GM23338 (cell line): ENCODE data around the gene DOLK. TPM values are rescaled to one million over a fixed set of nuclear protein-coding genes. Genes with fewer than 3 reads are reported as not detected.

Experiments
- ATAC-seq: fragments of 200-7000 bp; cut with Tn5 transposase; 3 replicates; pipeline ENCODE4 v1.9.1; 2020
- DNase-seq: peaks from one replicate; pipeline ENCODE4 v3.0.0-alpha.2; 2015; ENCODE audit warnings: low spot score
- H2AFZ ChIP-seq: fragments of 200-600 bp; sonication (generic); 2 replicates; pipeline ENCODE4 v1.8.0; 2016; ENCODE audit warnings: antibody characterized with exemption, mild to moderate bottlenecking, moderate library complexity
- H3F3A ChIP-seq: fragments of 200-600 bp; sonication (generic); replicated peaks from 2 replicates; pipeline ENCODE4 v1.8.0; 2017; ENCODE audit warnings: antibody characterized with exemption, mixed run types, low read depth
- H3K27ac ChIP-seq: fragments of 200-600 bp; sonication (generic); 2 replicates; pipeline ENCODE4 v1.6.1; 2016; ENCODE audit warnings: low read depth
- H3K27me3 ChIP-seq: fragments of 200-600 bp; sonication (generic); 2 replicates; pipeline ENCODE4 v1.8.0; 2016; ENCODE audit warnings: mild to moderate bottlenecking, mixed run types, moderate library complexity; ENCODE audit not compliant: insufficient read depth
- H3K36me3 ChIP-seq: fragments of 200-600 bp; sonication (generic); 2 replicates; pipeline ENCODE4 v1.8.0; 2016; ENCODE audit warnings: mild to moderate bottlenecking; ENCODE audit not compliant: insufficient read depth
- H3K4me1 ChIP-seq: fragments of 200-600 bp; sonication (generic); 2 replicates; pipeline ENCODE4 v1.8.0; 2016; ENCODE audit warnings: mild to moderate bottlenecking, moderate library complexity; ENCODE audit not compliant: insufficient read depth
- H3K4me2 ChIP-seq: fragments of 200-600 bp; sonication (generic); 2 replicates; pipeline ENCODE4 v1.7.1; 2017; ENCODE audit warnings: mixed run types
- H3K4me3 ChIP-seq: fragments of 200-600 bp; sonication (generic); 2 replicates; pipeline ENCODE4 v1.6.1; 2016; ENCODE audit warnings: mixed run types
- H3K79me2 ChIP-seq: fragments of 200-600 bp; sonication (generic); replicated peaks from 2 replicates; pipeline ENCODE4 v1.8.0; 2017; ENCODE audit warnings: mild to moderate bottlenecking; ENCODE audit not compliant: insufficient read depth
- H3K9me2 ChIP-seq: fragments of 200-600 bp; sonication (generic); 2 replicates; pipeline ENCODE4 v1.8.0; 2017; ENCODE audit not compliant: insufficient read depth
- H4K20me1 ChIP-seq: fragments of 200-600 bp; sonication (generic); replicated peaks from 2 replicates; pipeline ENCODE4 v1.8.0; 2017; ENCODE audit warnings: mild to moderate bottlenecking; ENCODE audit not compliant: insufficient read depth
- H3K27ac Mint-ChIP-seq: 2 replicates; pipeline ENCODE4 v1.8.0; 2020; ENCODE audit warnings: inconsistent platforms, mild to moderate bottlenecking, moderate library complexity, mixed read lengths
- H3K27me3 Mint-ChIP-seq: 3 replicates; pipeline ENCODE4 v1.8.0; 2022; ENCODE audit warnings: low read depth, mild to moderate bottlenecking, moderate library complexity, mixed read lengths, inconsistent platforms; ENCODE audit not compliant: insufficient read depth, poor library complexity
- H3K36me3 Mint-ChIP-seq: 3 replicates; pipeline ENCODE4 v1.8.0; 2021; ENCODE audit warnings: low read depth, mild to moderate bottlenecking, inconsistent platforms, moderate library complexity, mixed read lengths
- H3K4me1 Mint-ChIP-seq: 3 replicates; pipeline ENCODE4 v1.8.0; 2020; ENCODE audit warnings: mild to moderate bottlenecking, inconsistent platforms, mixed read lengths
- H3K4me3 Mint-ChIP-seq: 3 replicates; pipeline ENCODE4 v1.8.0; 2021; ENCODE audit warnings: moderate library complexity, mild to moderate bottlenecking, inconsistent platforms, mixed read lengths
- H3K9me3 Mint-ChIP-seq: 3 replicates; pipeline ENCODE4 v1.8.0; 2020; ENCODE audit warnings: moderate library complexity, mild to moderate bottlenecking, inconsistent platforms, mixed read lengths
- CREB1 ChIP-seq: fragments of 250-450 bp; sonication (Bioruptor Pico); IDR thresholded peaks from 2 replicates; pipeline ENCODE4 v1.5.0; 2020; ENCODE audit warnings: low read depth, mild to moderate bottlenecking, moderate library complexity
- CTCF ChIP-seq, 2 experiments: fragments of 200-600 bp in 1 of 2; sonication (generic) in 1 of 2; conservative IDR thresholded peaks; 2 replicates each; pipeline versions ENCODE4 v1.5.1 to v1.6.1; 2016 to 2017; ENCODE audit warnings: antibody characterized with exemption in 2 of 2, low read depth in 2 of 2, mild to moderate bottlenecking in 2 of 2, moderate library complexity in 1 of 2
- ETS1 ChIP-seq: IDR thresholded peaks from 2 replicates; pipeline ENCODE4 v1.6.1; 2016; ENCODE audit warnings: antibody characterized with exemption
- EZH2 ChIP-seq: fragments of 200-600 bp; sonication (generic); IDR thresholded peaks from one replicate; pipeline ENCODE4 v1.8.0; 2017; ENCODE audit warnings: antibody characterized with exemption, mild to moderate bottlenecking, low read depth; ENCODE audit not compliant: unreplicated experiment
- EZH2phosphoT487 ChIP-seq: fragments of 200-600 bp; sonication (generic); IDR thresholded peaks from one replicate; pipeline ENCODE4 v1.8.1; 2018; ENCODE audit warnings: antibody characterized with exemption; ENCODE audit not compliant: unreplicated experiment
- JUNB ChIP-seq: IDR thresholded peaks from one replicate; pipeline ENCODE4 v1.6.1; 2016; ENCODE audit warnings: antibody characterized with exemption; ENCODE audit not compliant: unreplicated experiment
- NANOG ChIP-seq: IDR thresholded peaks from 2 replicates; pipeline ENCODE4 v1.6.1; 2016; ENCODE audit warnings: antibody characterized with exemption, borderline replicate concordance
- POLR2AphosphoS5 ChIP-seq: IDR thresholded peaks from 2 replicates; pipeline ENCODE4 v1.6.1; 2016; ENCODE audit warnings: antibody characterized with exemption, low read depth
- REST ChIP-seq: IDR thresholded peaks from one replicate; pipeline ENCODE4 v1.6.1; 2018; ENCODE audit warnings: antibody characterized with exemption; ENCODE audit not compliant: unreplicated experiment
- STAT1 ChIP-seq: IDR thresholded peaks from one replicate; pipeline ENCODE4 v1.6.1; 2016; ENCODE audit warnings: antibody characterized with exemption; ENCODE audit not compliant: unreplicated experiment
- ZNF114 ChIP-seq: fragments of 250-450 bp; sonication (Bioruptor Pico); IDR thresholded peaks from 2 replicates; pipeline ENCODE4 v1.5.0; 2020; ENCODE audit warnings: mild to moderate bottlenecking, moderate library complexity
- ZNF331 ChIP-seq: fragments of 250-450 bp; sonication (Bioruptor Pico); IDR thresholded peaks from 2 replicates; pipeline ENCODE4 v1.5.0; 2020; ENCODE audit warnings: low read depth, mild to moderate bottlenecking, moderate library complexity
- ZNF462 ChIP-seq: fragments of 250-450 bp; sonication (Bioruptor Pico); IDR thresholded peaks from 2 replicates; pipeline ENCODE4 v1.5.0; 2020; ENCODE audit warnings: mild to moderate bottlenecking, moderate library complexity
- polyA plus RNA-seq: library from polyadenylated mRNA; unstranded; fragments of >200 nt; fragmentation: Nextera tagmentation; extraction: Ambion mirVana; gene quantifications from 2 replicates; pipeline ENCODE4 v1.2.1, GENCODE V29; 2016
- total RNA-seq: library from RNA; depleted of rRNA; stranded (reverse); fragments of >200 nt; shearing (Covaris generic); gene quantifications from 2 replicates; pipeline ENCODE4 v1.2.3, GENCODE V29; 2014

The DOLK gene
- total and polyA plus RNA-seq, 2 experiments from 2014 or later: 9.8 to 20.2 TPM

GRCh38 chr9:128903871-128904620 is 43.4 kb downstream of the DOLK start:
- Mint-ChIP-seq H3K4me3 (no peak overlapping the region), H3K27me3 (peaks cover 2% of the 10 kb centered on the region), H3K27ac (no peak overlapping the region), H3K4me1 (peaks cover 6% of the 10 kb centered on the region; the same call in 2 of the 3 replicates), H3K9me3 (no peaks in the 10 kb centered on the region), H3K36me3 (peaks cover 34% of the 10 kb centered on the region)
- H3F3A ChIP-seq: no peaks in the 10 kb centered on the region
- TF ChIP-seq CTCF (conservative IDR thresholded peaks at IDR 0.05; ENCODE audit: low read depth in 2 of 2): no peak
- no peak for TF ChIP-seq REST
- TF ChIP-seq NANOG: no peak
- no peak for TF ChIP-seq ZNF462 (CRISPR knock-in tag)
- no peak for TF ChIP-seq CREB1 (CRISPR knock-in tag)
- no peak for TF ChIP-seq ETS1
- TF ChIP-seq EZH2phosphoT487: no peak
- no peak for TF ChIP-seq EZH2
- no peak for TF ChIP-seq POLR2AphosphoS5
- no peak for TF ChIP-seq ZNF114 (CRISPR knock-in tag)
- TF ChIP-seq STAT1: no peak
- TF ChIP-seq JUNB: no peak
- TF ChIP-seq ZNF331 (CRISPR knock-in tag): no peak
- H3K27me3 ChIP-seq: no peaks in the 10 kb centered on the region
- no peaks in the 10 kb centered on the region for H3K4me1 ChIP-seq
- no peak overlapping the region for H3K4me3 ChIP-seq
- H3K27ac ChIP-seq: no peak overlapping the region
- ATAC-seq: no peak
- DNase-seq: no peak
- no peak overlapping the region for H2AFZ ChIP-seq
- peaks cover 16% of the 10 kb centered on the region for H4K20me1 ChIP-seq
- peaks cover 20% of the 10 kb centered on the region for H3K79me2 ChIP-seq
- no peaks in the 10 kb centered on the region for H3K36me3 ChIP-seq
- H3K4me2 ChIP-seq: no peak overlapping the region
- no peaks in the 10 kb centered on the region for H3K9me2 ChIP-seq
